SK-N-SH treated with all-trans-retinoic acid at 6 μM for 48 hours (cell line): ENCODE data around the gene GMNN.

ENCODE experiments used
- ATAC-seq: fragments of 200-7000 bp; cut with Tn5 transposase; 3 replicates; pipeline ENCODE4 v1.9.1; 2020; ENCODE audit warnings: mild to moderate bottlenecking, moderate library complexity
- ARNTL ChIP-seq: fragments of 450-650 bp; formaldehyde crosslinking; IDR thresholded peaks from 2 replicates; pipeline ENCODE4 v1.5.0; 2020; ENCODE audit warnings: low read depth, mild to moderate bottlenecking, moderate library complexity, borderline replicate concordance
- BACH2 ChIP-seq: fragments of 250-450 bp; sonication (Bioruptor Pico); IDR thresholded peaks from 2 replicates; pipeline ENCODE4 v1.9.0; 2021; ENCODE audit warnings: mild to moderate bottlenecking, borderline replicate concordance
- CREB5 ChIP-seq: fragments of 250-450 bp; sonication (Bioruptor Pico); IDR thresholded peaks from 2 replicates; pipeline ENCODE4 v1.5.1; 2020; ENCODE audit warnings: low read depth, mild to moderate bottlenecking, moderate library complexity
- CSDC2 ChIP-seq: fragments of 250-450 bp; sonication (Bioruptor Pico); IDR thresholded peaks from 2 replicates; pipeline ENCODE4 v1.5.0; 2020; ENCODE audit warnings: mild to moderate bottlenecking, moderate library complexity
- CSRNP3 ChIP-seq: fragments of 250-450 bp; sonication (Bioruptor Pico); IDR thresholded peaks from 2 replicates; pipeline ENCODE4 v1.5.1; 2021; ENCODE audit warnings: mild to moderate bottlenecking, moderate library complexity
- ESRRG ChIP-seq: fragments of 250-450 bp; sonication (Bioruptor Pico); IDR thresholded peaks from 2 replicates; pipeline ENCODE4 v1.6.1; 2021; ENCODE audit warnings: mild to moderate bottlenecking
- GLIS3 ChIP-seq: fragments of 250-450 bp; sonication (Bioruptor Pico); IDR thresholded peaks from 2 replicates; pipeline ENCODE4 v1.5.0; 2020; ENCODE audit warnings: mild to moderate bottlenecking, moderate library complexity
- ISL1 ChIP-seq: fragments of 250-450 bp; sonication (Bioruptor Pico); IDR thresholded peaks from 2 replicates; pipeline ENCODE4 v2.1.2; 2022; ENCODE audit warnings: mild to moderate bottlenecking, moderate library complexity
- OSR1 ChIP-seq: fragments of 250-450 bp; sonication (Bioruptor Pico); IDR thresholded peaks from 2 replicates; pipeline ENCODE4 v1.8.0; 2022; ENCODE audit warnings: moderate library complexity, mild to moderate bottlenecking, inconsistent platforms
- PATZ1 ChIP-seq: fragments of 250-450 bp; sonication (Bioruptor Pico); IDR thresholded peaks from 2 replicates; pipeline ENCODE4 v1.8.0; 2020; ENCODE audit warnings: mild to moderate bottlenecking, moderate library complexity, borderline replicate concordance
- POU6F1 ChIP-seq: fragments of 250-450 bp; sonication (Bioruptor Pico); IDR thresholded peaks from 2 replicates; pipeline ENCODE4 v1.8.0; 2021; ENCODE audit warnings: low read depth, mild to moderate bottlenecking, moderate library complexity, borderline replicate concordance
- PPARA ChIP-seq: fragments of 250-450 bp; sonication (Bioruptor Pico); IDR thresholded peaks from 2 replicates; pipeline ENCODE4 v1.5.0; 2020; ENCODE audit warnings: mild to moderate bottlenecking, borderline replicate concordance
- RARB ChIP-seq: fragments of 250-450 bp; sonication (Bioruptor Pico); IDR thresholded peaks from 2 replicates; pipeline ENCODE4 v1.8.0; 2021; ENCODE audit warnings: mild to moderate bottlenecking, moderate library complexity
- SNAI2 ChIP-seq: fragments of 250-450 bp; sonication (Bioruptor Pico); IDR thresholded peaks from 2 replicates; pipeline ENCODE4 v1.5.0; 2020; ENCODE audit warnings: mild to moderate bottlenecking, moderate library complexity
- TCF4 ChIP-seq: fragments of 250-450 bp; sonication (Bioruptor Pico); IDR thresholded peaks from 2 replicates; pipeline ENCODE4 v1.8.0; 2021; ENCODE audit warnings: mild to moderate bottlenecking, moderate library complexity, borderline replicate concordance
- TOX ChIP-seq: fragments of 250-450 bp; sonication (Bioruptor Pico); IDR thresholded peaks from 2 replicates; pipeline ENCODE4 v1.8.0; 2021; ENCODE audit warnings: mild to moderate bottlenecking, moderate library complexity, borderline replicate concordance
- ZFP3 ChIP-seq: fragments of 250-450 bp; sonication (Bioruptor Pico); IDR thresholded peaks from 2 replicates; pipeline ENCODE4 v1.5.0; 2020; ENCODE audit warnings: mild to moderate bottlenecking, moderate library complexity
- ZFP30 ChIP-seq: fragments of 450-650 bp; formaldehyde crosslinking; IDR thresholded peaks from 2 replicates; pipeline ENCODE4 v1.5.0; 2022; ENCODE audit warnings: mild to moderate bottlenecking, moderate library complexity
- ZNF70 ChIP-seq: fragments of 450-650 bp; formaldehyde crosslinking; IDR thresholded peaks from 2 replicates; pipeline ENCODE4 v1.5.0; 2020; ENCODE audit warnings: mild to moderate bottlenecking, moderate library complexity
- ZNF8 ChIP-seq: fragments of 450-650 bp; formaldehyde crosslinking; IDR thresholded peaks from 2 replicates; pipeline ENCODE4 v1.5.0; 2020; ENCODE audit warnings: mild to moderate bottlenecking, moderate library complexity

The GMNN gene

GRCh38 chr6:24807584-24807983, 32.8 kb downstream of the GMNN start:
- no peak for ATAC-seq
- no peak for TF ChIP-seq ESRRG (CRISPR knock-in tag)
- TF ChIP-seq ZNF8 (CRISPR knock-in tag) = no peak
- TF ChIP-seq PPARA (CRISPR knock-in tag) = no peak
- TF ChIP-seq TOX (CRISPR knock-in tag) = no peak
- TF ChIP-seq GLIS3 (CRISPR knock-in tag) = no peak
- TF ChIP-seq ISL1 (CRISPR knock-in tag) = no peak
- TF ChIP-seq PATZ1 = no peak
- TF ChIP-seq OSR1 = no peak
- no peak for TF ChIP-seq SNAI2 (CRISPR knock-in tag)
- no peak for TF ChIP-seq TCF4
- TF ChIP-seq ZFP30 = no peak
- no peak for TF ChIP-seq CREB5 (CRISPR knock-in tag)
- no peak for TF ChIP-seq CSDC2
- no peak for TF ChIP-seq POU6F1 (CRISPR knock-in tag)

- no peak for ATAC-seq
- no peak for TF ChIP-seq POU6F1 (CRISPR knock-in tag)
- no peak for TF ChIP-seq ZNF8 (CRISPR knock-in tag)
- TF ChIP-seq CSRNP3 = no peak
- TF ChIP-seq ARNTL (CRISPR knock-in tag) = no peak
- TF ChIP-seq BACH2 (CRISPR knock-in tag) = no peak
- TF ChIP-seq CREB5 (CRISPR knock-in tag) = no peak
- no peak for TF ChIP-seq TCF4
- no peak for TF ChIP-seq ISL1 (CRISPR knock-in tag)
- no peak for TF ChIP-seq ZFP30
- no peak for TF ChIP-seq RARB (CRISPR knock-in tag)
- TF ChIP-seq ESRRG (CRISPR knock-in tag) = no peak
- TF ChIP-seq CSDC2 = no peak
- no peak for TF ChIP-seq ZNF70 (CRISPR knock-in tag)
- no peak for TF ChIP-seq PATZ1
- TF ChIP-seq OSR1 = no peak
- no peak for TF ChIP-seq TOX (CRISPR knock-in tag)
- no peak for TF ChIP-seq ZFP3
These were observed 35.0 kb downstream of the GMNN start for GRCh38 chr6:24809728-24810127.
